Measurements from ENCODE around the gene ALLC.

Gene ALLC

DNA sequence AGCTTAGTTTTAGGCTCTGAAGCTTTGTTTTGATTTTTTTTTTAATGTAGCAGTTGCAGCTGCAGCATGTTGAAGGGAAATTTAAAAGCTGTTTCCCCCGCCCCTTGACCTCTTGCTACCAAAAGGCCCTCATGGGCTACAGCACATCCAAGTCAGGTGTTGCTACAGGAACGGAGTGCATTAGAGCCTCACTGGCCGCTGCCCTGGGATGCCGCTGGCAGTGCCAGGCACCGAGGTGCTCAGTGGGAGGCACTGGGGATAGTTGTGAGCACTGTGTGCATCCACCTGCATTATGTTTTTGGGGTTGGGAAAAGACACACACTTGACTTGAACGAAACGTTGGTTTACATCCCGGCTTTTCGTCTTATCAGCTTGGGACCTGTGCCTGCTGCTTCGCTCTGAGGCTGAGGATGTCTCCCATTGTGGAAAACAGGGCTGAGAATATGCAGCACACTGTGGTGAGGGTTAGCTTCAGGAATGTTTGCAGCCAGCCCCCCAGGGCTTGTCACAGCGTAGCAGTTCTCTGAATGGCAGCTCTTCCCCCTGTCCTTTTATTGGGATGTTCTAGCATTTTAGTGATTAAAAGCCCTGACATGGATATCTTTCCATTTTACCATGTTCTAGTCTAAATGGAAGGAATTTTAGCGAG, 69.5 kb downstream of the ALLC start:
- no peak for DNase-seq

DNA sequence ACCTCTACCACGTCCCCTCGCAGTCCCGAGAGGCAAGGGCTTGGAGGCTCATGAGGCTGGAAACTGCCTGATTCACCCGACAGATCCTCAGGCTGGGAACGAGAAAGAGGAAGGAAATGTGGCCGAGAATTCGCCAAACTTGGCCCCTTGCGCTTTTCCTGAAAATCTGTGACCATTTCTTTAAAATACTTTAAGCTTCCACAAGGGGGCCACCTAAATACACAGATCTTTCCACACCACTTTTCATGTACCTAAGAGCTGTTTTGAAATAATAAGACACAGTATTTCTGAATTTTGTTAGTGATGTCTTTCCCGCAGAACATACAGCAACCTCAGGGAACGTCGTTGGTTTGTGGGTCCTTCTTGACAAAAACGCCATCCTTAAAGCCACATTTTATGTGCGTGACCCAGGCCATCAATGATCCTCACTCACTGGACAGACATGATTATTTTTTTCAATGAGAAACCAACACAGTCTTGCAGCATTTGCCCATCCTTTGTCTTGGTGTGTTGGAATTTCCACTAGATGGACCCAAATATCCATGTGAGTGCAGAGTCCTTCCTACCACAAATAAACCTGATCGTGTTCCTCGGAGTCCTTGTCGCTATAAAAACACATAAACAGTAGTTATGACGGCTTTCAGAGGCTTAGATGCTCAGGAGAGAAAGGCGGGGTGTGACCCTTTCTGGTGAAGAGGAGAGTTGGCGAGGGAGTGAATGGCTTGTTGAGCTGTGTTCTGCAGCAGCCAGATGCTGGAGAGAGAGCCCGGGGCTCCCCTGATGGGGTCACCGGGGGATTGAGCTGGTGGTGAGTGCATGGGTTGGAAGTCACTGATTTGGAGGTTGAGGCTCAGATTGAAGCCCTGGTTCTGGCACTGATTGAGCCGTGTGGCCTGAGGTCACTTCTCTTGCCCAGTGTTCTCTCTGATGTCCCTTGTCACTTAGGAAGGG, 70.4 kb downstream of the ALLC start:
- DNase-seq: peak; percentile 37

DNA sequence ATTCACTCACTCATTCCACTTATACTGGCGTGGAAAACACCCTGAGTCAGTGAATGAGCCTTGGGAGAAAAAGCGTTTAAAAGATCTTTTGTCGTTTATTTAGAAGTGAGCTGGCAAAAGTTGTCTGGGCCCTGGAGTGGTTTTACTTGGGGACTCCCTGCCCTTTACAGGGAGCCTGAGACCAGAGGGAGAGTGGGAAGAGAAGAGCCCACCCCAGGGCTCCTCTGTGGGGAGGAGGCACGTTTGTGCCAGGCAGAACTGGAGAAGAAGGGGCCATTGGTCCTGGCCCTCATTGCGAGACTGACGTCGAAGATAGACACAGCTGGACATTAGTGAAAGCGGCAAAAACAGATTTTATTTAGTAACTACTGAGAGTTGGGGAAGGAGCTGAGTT, 71.1 kb downstream of the ALLC start:
- DNase-seq: no peak

DNA sequence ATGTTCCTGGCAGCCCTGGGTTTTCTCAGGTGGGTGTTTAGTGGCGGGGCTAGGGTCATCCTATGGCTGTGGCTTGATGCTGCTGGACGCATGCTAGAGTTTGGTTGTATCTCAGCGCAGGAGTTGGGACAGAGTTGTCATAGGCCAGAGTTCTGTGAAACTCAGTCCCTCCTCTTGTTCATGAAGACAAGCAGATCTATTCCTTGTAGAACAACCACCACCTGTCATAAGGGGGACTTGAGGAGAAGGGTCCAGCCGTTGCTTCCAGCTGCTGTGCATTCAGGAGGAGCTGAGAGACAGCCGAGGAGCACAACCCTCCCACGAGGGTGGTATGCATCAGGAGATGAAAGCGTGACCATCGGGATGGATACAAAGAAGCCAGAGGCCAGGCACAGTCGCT, 71.8 kb downstream of the ALLC start:
- no peak for DNase-seq

DNA sequence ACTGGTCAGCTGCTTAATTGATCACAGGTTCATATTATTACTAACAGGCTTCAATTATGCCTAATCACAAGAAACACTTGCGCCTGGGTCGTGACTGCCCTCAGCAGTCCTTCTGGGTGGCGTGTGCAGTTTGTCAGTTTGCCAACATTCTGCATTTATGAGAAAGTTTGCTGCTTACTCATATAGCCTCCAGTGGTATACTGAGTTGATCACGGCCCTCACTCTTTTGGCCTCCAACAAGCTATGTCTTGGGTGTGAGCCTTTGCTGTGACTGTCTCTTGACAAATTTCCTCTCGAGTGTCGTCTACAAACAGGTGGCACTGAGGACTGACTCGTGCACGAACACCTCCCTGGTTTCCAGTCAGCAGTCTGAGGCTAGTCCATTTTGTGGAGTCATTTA, 72.6 kb downstream of the ALLC start:
- DNase-seq: no peak

DNA sequence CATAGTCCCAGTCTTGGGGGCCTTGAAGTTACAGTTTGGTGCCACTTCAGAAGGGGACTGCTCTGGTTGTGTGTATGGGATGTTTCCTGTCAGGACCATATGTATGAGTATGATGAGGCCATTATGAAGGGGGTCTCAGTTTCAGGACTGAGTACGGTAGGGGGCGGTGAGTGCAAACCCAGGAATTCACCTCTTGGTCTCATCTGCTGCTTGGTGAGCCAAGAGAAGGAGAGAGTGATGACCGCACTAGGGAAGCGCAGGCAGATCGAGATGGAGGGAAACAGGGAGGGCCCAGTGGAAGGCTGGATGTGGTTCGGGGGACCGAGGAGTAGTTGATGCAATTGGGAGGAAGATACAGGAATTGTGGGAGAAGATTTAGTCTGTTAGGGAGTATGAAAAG, 73.8 kb downstream of the ALLC start:
- no peak for DNase-seq

DNA sequence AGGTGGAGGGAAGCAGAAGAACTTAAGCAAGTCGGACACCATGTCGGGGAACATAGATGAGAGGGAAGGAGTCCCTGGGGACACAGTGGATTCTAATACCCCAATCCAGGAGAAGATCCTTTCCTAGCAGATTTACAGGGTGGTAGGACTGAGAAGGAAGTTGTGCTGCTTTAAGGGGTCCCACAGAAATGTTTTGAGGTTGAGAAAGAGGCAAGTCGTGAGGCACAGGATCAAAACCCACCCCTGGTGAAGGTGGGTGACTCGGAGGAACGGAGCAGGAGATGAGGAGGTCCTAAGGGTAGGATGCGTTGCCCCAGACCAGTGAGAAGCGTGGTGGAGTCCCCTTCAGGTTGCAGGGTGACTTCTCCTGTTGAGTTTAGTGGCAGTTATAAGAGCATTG, 78.1 kb downstream of the ALLC start:
- no peak for DNase-seq

DNA sequence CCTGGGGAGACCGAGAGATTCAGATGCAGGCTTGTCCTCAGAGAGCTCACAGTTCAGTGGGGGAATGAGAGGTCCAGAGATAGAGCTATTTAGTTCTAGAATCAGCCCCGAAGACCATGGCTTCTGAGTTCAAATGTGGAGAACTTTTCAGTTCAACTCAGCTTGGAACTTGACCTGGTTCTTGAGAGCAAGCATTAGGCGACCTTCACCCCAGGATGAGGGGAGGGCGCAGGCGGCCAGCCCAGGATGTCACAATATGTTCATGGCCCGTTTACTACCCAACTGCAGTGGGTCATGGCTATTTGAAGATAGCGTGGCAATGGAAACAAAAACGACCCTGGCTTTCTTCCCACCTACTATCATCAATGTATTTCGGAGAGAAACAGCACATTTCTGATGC, 79.1 kb downstream of the ALLC start:
- DNase-seq: no peak

DNA sequence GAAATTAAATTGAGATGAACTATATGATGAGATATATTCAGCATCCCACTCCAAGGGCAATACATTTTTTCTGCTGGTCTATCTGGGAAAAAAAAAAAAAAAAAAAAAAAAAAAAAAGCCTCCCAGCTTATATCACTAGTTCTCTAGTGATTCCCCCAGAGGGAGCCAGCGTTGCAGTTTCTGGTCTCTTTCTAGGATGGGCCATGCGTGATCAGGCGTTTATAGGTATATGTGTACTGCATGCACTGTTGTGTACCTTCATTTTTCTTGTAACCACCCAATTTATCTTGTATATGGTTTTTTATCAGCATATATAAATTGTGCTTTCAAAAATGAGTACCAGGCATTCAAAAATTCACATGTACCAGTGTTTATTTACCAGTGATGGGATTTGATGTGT, 80.5 kb downstream of the ALLC start:
- DNase-seq: no peak

DNA sequence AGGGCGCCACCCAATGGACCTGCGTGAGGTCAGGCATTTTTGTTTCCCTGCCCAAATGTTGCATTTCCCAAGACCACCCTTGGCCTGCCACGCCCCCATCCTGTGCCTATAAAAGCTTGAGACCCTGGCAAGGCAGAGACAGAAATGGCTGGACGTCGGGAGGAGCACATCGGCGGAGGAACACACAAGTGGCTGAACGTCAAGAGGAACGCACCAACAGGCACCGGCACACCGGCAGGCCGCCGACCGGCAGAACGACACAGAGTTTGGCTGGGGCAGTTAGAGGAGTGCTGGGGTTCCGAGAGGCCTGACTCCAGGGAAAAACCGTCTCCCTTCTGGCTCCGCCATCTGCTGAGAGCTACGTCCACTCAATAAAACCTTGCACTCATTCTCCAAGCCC, 81.3 kb downstream of the ALLC start:
- no peak for DNase-seq

DNA sequence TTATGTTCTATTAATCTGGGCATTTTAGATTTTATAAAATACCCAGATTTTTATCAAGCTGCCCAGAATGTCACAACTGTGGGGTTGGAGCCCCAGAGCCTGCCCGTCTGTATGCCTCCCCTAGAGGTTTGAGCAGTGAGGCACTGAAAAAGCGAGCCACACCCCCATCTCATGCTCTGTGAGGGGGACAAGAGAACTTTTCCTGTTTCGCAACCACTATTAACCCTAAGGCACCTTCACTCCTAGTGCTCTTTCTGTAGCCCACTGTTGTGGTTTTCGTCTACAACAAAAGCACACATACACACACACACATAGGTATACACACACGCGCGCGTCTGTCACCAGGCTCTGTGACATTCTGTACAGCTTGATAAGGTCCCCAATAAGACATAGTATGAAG, 83.4 kb downstream of the ALLC start:
- DNase-seq: no peak

DNA sequence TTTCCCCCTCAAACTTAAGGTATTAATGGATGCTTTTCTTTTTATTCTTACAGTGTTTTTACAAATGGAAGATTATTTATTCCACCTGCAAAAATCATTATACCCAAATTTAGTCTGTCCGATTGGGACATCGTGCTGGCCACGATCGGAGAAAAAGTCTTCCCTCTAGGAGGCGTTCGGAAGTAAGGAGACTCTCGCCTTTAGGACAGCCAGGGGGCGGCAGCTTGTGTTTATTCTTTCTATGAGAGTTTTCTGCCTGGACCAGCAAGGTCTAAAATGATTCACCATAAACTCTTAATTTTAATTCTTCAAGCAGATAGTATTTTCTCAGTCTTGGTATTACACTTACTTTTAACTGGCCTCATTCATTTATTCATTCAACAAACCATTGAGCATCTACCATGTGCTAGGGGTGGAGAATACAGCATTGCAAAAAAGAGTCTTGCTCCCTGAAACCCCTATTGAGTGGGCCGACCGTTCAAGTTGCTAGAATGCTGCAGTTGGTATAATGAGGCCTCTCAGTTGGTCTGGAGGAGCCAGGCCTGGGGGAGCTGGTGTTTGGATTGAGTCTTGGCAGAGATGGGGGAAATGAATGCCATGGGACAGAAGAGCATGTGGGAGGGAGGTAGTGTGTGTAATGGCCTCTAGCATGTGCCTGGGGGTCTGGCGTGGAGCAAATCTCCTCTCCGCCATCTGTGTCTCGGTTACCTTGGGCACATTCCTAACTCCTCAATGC, 84.0 kb downstream of the ALLC start:
- DNase-seq: no peak

DNA sequence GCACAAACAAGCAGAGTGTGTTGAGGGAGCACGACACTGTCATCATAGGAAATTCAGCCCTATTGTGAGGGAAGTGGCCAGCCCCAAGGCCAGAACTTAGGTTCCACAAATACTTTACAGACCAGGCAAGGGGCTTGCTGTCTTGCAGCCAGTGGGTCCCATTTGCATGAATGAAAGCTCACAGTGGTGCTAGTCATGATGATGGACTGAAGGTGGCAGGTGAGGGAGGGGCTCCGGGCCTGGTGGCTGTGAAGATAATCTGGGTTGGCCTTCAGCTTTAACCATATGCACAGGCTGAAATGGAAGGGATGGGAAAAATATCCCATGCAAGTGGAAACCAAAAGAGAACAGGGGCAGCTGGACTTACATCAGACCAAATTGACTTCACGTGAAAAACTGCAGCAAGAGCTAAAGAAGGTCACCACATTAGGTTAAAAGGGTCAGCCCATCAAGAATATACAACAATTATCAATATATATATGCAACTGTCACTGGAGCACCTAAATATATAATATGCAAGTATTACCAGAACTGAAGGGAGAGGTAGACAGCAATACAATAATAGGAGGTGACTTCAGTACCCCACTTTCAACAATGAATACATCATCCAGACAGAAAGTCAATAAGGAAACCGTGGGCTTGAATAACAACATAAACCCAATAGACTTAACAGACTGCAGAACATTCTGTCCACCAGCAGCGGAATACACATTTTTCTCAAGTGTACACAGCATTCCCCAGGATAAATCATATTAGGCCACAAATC, 84.9 kb downstream of the ALLC start:
- no peak for DNase-seq

DNA sequence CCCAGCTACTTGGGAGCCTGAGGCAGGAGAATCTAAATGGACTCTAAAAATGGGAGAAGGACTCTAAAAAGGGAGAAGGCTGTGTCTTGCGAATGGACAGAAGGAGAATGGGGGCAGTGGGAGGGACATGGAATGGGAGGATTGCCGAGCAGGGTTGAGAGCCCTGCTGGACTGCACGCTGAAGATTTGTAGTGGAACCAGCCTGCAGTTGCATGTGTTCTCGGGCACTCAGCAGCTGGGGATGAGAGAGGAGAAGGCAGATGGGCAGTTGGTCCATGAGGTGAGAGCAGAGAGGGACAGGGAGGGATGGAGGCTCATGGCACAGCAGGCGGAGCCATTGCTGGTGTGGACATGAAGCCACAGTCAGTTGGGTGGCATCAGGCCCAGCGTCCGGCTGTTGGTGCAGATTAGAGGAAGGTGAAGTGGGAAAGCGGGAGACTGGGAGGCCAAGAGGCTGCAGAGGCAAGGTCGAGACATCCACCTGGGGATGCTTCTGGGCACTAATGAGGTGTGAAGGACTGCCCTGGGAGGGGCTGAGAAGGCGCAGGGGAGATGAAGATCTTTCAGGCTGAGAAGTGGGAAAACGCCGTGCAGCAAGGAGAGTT, 86.1 kb downstream of the ALLC start:
- no peak for DNase-seq

DNA sequence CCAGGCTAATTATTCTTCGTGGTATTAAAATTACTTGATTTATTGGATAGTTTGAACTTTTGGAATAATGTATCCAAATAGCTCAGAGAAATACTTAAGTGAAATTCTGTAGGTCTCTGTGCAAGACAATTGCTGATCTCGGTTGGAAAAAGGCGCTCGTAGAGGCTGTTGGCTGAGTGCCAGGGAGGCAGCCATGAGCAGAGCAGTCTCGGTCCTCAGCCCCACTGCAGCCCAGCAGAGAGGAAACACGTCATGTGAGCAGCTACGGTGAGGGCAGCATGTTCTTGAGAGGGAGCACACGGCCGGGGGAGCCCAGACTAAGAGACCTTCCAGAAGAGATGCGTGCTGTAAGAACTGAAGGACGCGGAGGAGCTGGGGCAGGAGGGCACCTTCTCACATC, 87.9 kb downstream of the ALLC start:
- no peak for DNase-seq

DNA sequence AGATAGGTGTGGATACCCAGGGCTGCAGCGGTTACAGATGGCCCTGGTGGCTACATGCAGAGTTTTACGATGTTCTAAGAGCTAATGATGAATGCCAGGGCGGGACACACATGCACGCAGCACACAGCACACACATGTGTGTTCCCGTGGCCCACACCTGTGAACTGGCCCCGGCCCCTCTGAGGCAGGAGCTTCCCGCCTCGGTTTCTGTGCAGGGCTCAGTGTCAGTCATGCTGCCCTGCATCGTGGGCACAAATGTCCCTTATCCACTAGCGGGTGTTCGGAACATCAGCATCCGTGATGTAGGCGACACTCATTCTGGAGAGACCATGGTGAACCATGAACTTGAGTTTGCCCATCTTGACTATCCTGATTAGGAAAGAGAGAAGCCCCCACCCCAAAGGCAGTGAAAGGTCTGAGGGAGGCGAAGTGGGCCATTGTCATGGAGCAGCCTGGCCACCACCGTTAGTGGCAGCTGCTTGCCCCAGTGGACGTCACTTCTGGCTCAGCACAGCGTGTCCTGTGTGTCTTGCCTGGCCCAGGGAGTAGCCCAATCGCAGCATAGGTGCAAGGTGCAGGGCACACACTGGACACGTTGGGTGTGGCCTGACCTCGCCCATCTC, 89.1 kb downstream of the ALLC start:
- DNase-seq: no peak

DNA sequence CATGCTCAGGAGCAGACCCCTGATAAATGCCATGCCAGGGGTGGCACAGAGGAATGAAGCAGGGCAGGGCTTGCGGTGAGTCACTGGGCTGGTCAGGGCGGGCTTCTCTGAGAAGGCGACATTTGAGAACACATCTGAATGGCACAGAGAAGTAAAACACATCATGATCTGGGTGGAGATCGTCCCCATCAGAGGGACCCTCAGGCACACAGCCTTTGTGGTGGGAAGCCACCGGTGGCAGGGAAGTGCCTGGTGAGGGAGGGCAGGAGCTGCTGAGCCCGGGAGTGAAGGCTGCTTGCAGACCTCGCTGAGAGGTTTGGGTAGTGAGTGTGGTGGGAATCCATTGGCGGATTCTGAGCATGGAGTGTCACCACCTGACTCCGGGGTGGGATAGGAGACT, 89.8 kb downstream of the ALLC start:
- no peak for DNase-seq

DNA sequence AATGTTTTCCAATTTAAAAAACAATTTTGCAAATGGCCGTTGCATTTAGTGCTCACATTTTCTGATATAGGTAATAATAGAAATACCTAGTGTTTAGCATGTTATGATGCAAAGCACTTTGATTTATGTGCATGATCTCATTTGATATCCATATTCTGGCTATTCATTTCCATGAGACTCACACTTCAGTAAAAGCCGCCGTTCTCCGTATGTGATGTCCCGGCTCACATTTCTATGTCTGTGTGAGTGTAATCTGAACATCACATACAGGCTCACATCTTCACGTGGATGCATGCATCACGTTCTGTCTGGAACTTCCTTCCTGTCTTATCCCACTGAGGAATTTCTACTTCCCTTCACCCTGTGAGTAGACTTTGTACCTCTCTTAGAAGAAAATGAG, 91.2 kb downstream of the ALLC start:
- DNase-seq: no peak

DNA sequence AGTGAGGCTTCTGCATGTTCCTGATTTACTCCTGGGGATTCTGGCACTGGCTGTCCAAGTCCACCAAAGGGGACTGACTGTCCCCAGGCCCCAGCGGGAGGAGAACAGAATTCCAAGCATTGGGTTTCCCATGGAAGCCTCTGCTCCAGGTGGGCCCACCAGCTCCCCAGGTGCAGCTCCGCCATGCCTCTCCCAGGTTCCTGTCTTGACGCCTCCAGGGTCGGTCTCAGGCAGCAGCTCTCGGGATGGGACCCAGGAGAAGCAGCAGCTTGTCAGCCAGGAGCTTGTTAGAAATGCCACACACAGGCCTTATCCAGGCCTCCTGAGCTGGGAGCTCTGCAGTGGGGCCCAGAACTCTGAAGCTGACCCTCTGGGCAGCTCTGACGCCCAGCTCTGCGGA, 93.3 kb downstream of the ALLC start:
- no peak for DNase-seq

DNA sequence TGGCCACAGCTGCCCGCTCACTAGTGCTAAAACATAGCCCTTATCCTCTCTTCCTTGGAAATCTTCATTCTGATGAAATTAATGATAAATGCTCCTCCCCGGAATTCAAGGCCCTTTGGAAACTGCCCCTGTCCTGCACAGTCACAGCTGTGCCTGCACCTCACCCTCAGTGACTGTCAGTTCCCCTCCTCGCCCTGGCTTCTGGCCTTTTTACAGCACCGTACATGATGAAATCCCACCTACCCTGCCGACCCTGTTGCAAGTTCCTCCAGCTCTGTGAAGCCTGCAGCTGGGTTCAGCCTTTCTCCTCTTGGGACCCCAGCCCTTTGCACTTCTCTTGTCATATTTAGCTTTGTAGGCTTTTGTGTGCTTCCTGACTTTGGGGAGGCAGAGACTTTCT, 93.8 kb downstream of the ALLC start:
- no peak for DNase-seq

All from NCI-H524 treated with DMSO at 0.1 percent for 48 hours (cell line).